ENCODE measurements around the gene FNBP1L. TPM values are rescaled to one million over a fixed set of nuclear protein-coding genes. Genes with fewer than 3 reads are reported as not detected.

FNBP1L gene
- total RNA-seq, 2 experiments from 2014 or later: 0.13 TPM

- BruUV-seq (replicated peaks): no TSS peak
- intact Hi-C loops (cut with micrococcal nuclease; ENCODE audit: unreplicated experiment): no loop called here
- Histone ChIP-seq H3K9me2 (ENCODE audit: insufficient read depth, low read length) (no peaks in the 10 kb centered on the region), H3K9me3 (ENCODE audit: low read length) (no peaks in the 10 kb centered on the region), H3K27ac (ENCODE audit: low read depth, low read length, poor library complexity, severe bottlenecking) (no peak overlapping the region), H3K4me3 (ENCODE audit: low read depth, low read length, poor library complexity, severe bottlenecking) (no peak overlapping the region), H3K36me3 (ENCODE audit: insufficient read depth, low read length) (peaks cover 47% of the 10 kb centered on the region; the same call in 1 of the 2 replicates), H2AFZ (ENCODE audit: low read length) (no peak overlapping the region), H3K79me2 (ENCODE audit: insufficient read depth, low read depth, low read length) (no peaks in the 10 kb centered on the region), H4K20me1 (ENCODE audit: insufficient read depth, low read length) (no peaks in the 10 kb centered on the region), H3K4me1 (ENCODE audit: insufficient read depth, low read length, poor library complexity, severe bottlenecking) (no peaks in the 10 kb centered on the region), H3K4me2 (ENCODE audit: low read length) (no peak overlapping the region)
- no peak for DNase-seq (ENCODE audit: low spot score)
- ChIA-PET CTCF (ENCODE audit: unreplicated experiment) (no interaction called here), POLR2A (no interaction called here)
- no peak for TF ChIP-seq EZH2phosphoT487 (IDR thresholded peaks at IDR 0.05; ENCODE audit: borderline replicate concordance, low read depth, low read length)
- no peak for TF ChIP-seq CTCF (conservative IDR thresholded peaks at IDR 0.05; ENCODE audit: low read length)
Observed at GRCh38 chr1:93574991-93575390, 127.1 kb downstream of the FNBP1L start.

DNA sequence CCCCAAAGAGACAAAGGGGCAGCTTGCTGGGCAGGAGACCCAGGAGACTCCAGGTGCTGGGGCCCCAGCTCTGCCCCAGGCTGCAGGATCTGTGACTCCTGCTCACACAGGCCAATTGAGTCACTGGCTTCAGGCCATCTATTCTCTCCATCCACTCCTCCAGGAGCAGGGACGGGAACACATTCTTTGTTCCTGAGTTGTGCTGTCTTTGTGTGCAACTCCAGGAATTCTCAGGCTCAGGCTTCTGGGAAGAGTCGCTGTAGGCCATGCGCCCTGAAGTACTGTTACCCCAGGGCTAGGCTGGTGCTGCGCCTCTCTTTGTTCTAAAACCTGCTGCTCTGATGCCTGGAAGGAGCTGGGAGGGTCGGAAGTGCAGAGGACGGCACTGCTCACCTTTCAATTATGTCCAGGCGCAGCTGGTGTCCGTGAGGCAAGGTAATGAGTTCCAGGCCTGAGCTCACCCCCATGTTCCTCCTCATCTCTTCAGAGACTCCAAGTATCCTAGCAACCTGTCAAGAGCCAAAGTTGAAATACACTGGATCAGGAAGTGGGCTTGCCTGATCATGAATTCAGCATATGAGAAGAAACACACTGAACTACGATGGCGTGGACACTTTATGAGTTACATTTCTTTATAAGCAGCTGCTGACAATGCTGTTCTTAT is 127.8 kb downstream of the FNBP1L start:
- Histone ChIP-seq H3K4me1 (ENCODE audit: insufficient read depth, low read length, poor library complexity, severe bottlenecking) (no peaks in the 10 kb centered on the region), H3K9me2 (ENCODE audit: insufficient read depth, low read length) (no peaks in the 10 kb centered on the region), H3K4me3 (ENCODE audit: low read depth, low read length, poor library complexity, severe bottlenecking) (no peak overlapping the region), H2AFZ (ENCODE audit: low read length) (no peak overlapping the region), H3K27ac (ENCODE audit: low read depth, low read length, poor library complexity, severe bottlenecking) (no peak overlapping the region), H3K9me3 (ENCODE audit: low read length) (no peaks in the 10 kb centered on the region), H3K4me2 (ENCODE audit: low read length) (no peak overlapping the region), H3K79me2 (ENCODE audit: insufficient read depth, low read depth, low read length) (no peaks in the 10 kb centered on the region), H4K20me1 (ENCODE audit: insufficient read depth, low read length) (no peaks in the 10 kb centered on the region), H3K36me3 (ENCODE audit: insufficient read depth, low read length) (peaks cover 39% of the 10 kb centered on the region; the same call in 1 of the 2 replicates)
- ChIA-PET POLR2A (no interaction called here), CTCF (ENCODE audit: unreplicated experiment) (no interaction called here)
- intact Hi-C loops (cut with micrococcal nuclease; ENCODE audit: unreplicated experiment): no loop called here
- no TSS peak for BruUV-seq (replicated peaks)
- DNase-seq (ENCODE audit: low spot score): no peak
- no peak for TF ChIP-seq CTCF (conservative IDR thresholded peaks at IDR 0.05; ENCODE audit: low read length)
- TF ChIP-seq EZH2phosphoT487 (IDR thresholded peaks at IDR 0.05; ENCODE audit: borderline replicate concordance, low read depth, low read length): no peak

DNA sequence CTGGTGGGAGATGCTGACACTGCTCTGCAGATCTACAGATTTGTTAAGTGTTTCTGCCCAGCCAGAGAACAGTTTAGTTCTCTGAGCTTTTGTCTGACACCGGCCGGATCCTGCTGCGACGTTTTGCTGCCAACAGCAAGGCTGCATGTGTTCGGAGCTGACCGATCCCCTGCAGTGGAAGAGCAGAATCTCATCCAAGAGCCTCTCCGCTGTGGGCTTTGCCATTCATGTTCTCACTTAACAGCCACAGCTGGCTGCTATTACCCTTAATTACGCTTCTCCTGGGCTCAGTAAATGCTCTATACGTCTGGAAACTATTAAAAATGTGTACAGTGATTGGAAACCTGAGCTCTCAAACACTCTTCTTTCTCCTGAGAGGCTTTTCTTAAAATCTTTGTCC is 128.4 kb downstream of the FNBP1L start:
- Histone ChIP-seq H3K4me1 (ENCODE audit: insufficient read depth, low read length, poor library complexity, severe bottlenecking) (no peaks in the 10 kb centered on the region), H4K20me1 (ENCODE audit: insufficient read depth, low read length) (no peaks in the 10 kb centered on the region), H3K4me2 (ENCODE audit: low read length) (no peak overlapping the region), H3K9me3 (ENCODE audit: low read length) (no peaks in the 10 kb centered on the region), H3K27ac (ENCODE audit: low read depth, low read length, poor library complexity, severe bottlenecking) (no peak overlapping the region), H3K4me3 (ENCODE audit: low read depth, low read length, poor library complexity, severe bottlenecking) (no peak overlapping the region), H3K36me3 (ENCODE audit: insufficient read depth, low read length) (peaks cover 44% of the 10 kb centered on the region; the same call in 1 of the 2 replicates), H3K79me2 (ENCODE audit: insufficient read depth, low read depth, low read length) (no peaks in the 10 kb centered on the region), H3K9me2 (ENCODE audit: insufficient read depth, low read length) (no peaks in the 10 kb centered on the region), H2AFZ (ENCODE audit: low read length) (no peak overlapping the region)
- ChIA-PET POLR2A (interaction anchor here (0.6 kb wide), 2 partner anchors 10 to 1484 kb away, joined by 3 to 4 read pairs; no protein-coding TSS in a partner anchor), CTCF (ENCODE audit: unreplicated experiment) (no interaction called here)
- no peak for DNase-seq (ENCODE audit: low spot score)
- intact Hi-C loops (cut with micrococcal nuclease; ENCODE audit: unreplicated experiment): no loop called here
- no TSS peak for BruUV-seq (replicated peaks)
- TF ChIP-seq CTCF (conservative IDR thresholded peaks at IDR 0.05; ENCODE audit: low read length): no peak
- no peak for TF ChIP-seq EZH2phosphoT487 (IDR thresholded peaks at IDR 0.05; ENCODE audit: borderline replicate concordance, low read depth, low read length)

All from OCI-LY7 (cell line).